Stimulated activated CD8-positive, alpha-beta memory T cell treated with anti-CD3 and anti-CD28 coated beads, Interleukin-7, amount 100 ng/mL, for 4 hours (primary cell): ENCODE measurements around the gene G2E3.
"Not testable (repeated sequence)": the region's sequence is repeated elsewhere in the genome, so short reads cannot be mapped to it uniquely, and the experiment has no call there.

ENCODE experiments used
- DNase-seq, 2 donors: peaks; one replicate each; pipeline ENCODE4 v3.0.0-alpha.2; 2020; ENCODE audit warnings: low read depth in 2 of 2

Gene G2E3, protein sequence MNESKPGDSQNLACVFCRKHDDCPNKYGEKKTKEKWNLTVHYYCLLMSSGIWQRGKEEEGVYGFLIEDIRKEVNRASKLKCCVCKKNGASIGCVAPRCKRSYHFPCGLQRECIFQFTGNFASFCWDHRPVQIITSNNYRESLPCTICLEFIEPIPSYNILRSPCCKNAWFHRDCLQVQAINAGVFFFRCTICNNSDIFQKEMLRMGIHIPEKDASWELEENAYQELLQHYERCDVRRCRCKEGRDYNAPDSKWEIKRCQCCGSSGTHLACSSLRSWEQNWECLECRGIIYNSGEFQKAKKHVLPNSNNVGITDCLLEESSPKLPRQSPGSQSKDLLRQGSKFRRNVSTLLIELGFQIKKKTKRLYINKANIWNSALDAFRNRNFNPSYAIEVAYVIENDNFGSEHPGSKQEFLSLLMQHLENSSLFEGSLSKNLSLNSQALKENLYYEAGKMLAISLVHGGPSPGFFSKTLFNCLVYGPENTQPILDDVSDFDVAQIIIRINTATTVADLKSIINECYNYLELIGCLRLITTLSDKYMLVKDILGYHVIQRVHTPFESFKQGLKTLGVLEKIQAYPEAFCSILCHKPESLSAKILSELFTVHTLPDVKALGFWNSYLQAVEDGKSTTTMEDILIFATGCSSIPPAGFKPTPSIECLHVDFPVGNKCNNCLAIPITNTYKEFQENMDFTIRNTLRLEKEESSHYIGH

DNA sequence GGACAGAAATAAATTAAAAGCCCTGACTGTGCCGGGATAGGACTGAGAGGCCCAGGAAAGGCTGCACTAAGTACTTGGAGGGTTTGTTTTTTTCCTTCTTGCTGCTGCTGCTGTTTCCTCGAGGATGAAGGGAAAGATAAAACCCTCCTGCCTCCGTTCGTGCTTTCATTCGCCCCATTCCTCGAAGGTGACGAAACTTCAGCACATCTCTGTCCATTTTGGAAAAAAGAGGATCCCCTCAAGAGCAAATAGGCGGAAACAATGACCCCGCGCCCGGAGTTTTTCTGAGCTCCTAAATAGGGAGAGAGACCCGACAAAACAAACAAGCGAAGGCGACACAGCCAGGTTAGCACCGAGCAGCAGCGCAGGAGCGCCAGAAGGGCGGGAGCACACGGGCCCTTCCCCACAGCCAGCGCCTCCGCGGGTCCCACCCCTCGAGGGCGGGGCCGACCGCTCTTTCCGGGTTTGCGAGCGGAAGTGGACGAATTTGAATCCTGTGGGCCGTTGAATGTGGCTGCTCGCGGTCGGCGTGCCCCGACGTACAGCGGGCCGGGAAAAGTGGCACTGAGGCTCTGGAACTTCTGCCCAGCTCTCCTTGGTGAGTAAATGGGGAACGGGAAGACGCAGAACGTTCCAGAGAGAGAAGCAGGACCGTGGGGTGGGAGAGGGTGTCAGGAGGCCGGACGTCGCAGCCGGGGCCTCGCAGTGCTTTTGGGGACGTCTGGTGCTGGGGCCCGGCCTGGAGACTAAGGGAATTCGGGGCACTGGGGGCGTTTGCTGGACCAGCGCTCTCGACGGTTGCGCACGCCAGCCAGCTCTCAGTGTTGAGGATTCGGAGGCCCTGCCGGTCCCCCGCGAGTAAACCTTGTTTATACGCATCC lies at the start of gene G2E3:
TSS of gene G2E3 (plus strand) at position 484 of the 881 bp plus-strand sequence. CDS start 21,922 bp downstream, outside the sequence.
- DNase-seq = peak; percentile 75 to 81

- no peak for DNase-seq
Observed at GRCh38 chr14:30517737-30518136, 41.2 kb upstream of the G2E3 start.

DNA sequence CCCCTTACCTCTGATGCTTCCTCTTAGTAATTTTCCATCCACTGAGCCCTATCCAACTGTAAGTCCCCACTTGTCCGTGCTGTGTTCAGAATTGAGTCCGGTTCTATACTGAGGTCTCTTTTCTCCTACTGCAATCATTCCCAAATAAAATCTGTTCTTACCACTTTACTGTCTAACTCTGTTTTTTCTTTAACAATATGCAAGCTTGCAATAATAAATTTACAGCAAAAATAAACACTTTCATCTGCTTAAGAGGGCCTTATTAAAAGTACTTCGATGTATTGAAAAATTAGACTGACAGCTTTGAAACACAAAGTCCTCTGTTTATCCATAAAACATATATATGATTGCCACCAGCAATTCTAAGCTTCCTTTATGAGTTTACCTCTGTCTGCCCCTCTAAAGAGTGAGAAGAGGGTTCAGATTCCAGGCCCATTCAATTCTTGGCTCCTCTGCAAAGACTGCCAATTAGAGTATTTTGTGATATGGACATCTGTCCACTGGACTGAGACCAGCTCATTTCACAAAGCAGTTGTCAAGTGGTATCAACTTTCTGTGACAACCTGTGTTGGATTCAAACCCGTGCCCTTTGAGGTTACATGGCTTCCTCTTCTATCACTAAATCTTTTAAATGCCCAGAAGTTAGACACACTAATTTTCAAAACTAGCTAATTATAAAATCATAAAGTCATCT lies 39.9 kb upstream of the G2E3 start:
- DNase-seq = no peak

GRCh38 chr14:30519961-30520360 lies 39.0 kb upstream of the G2E3 start:
- DNase-seq = no peak

- DNase-seq = no peak
Observed at GRCh38 chr14:30520536-30520935, 38.4 kb upstream of the G2E3 start.

DNA sequence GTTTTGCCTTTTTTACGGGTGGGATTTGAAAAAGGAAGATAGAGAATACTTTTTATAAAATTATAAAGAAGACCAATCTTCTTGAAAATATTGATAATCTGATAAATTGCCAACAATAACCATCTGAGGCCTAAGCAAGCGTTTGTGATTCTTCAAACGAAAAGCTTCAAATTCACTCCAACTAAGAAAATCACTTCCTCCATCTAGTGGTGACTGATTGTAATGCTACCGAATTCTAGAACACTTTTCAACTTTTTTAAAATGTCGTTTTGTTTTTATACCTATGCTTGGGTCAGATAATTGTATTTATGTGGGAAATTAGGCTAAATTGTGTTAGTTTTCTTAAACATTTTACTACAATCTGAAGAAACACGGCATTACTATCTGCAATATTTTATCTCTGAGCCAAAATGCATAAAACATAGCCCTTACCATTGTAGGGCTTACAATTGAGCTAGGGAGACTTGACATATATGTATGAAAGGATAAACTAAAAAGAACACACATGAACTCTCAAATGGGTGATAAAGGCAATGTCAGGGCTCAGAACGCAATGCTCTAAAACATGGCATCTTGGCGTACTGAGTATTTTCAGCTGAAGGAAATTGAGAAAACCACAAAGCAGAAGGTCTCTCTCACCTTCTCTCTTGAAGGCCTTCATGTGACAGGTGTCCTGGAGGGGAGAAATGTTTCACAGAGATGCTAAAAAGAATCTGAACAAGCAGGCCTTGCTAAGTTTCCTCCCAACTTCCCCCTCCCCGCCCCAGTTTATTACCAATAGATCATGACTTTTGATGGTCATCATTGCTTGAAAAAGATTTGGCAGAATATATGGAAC lies 36.8 kb upstream of the G2E3 start:
- no peak for DNase-seq

- no peak for DNase-seq
Observed at GRCh38 chr14:30525833-30526232, 33.1 kb upstream of the G2E3 start.

- no peak for DNase-seq
Observed at GRCh38 chr14:30527196-30527595, 31.8 kb upstream of the G2E3 start.

- no peak for DNase-seq
Observed at GRCh38 chr14:30528119-30528518, 30.8 kb upstream of the G2E3 start.

DNA sequence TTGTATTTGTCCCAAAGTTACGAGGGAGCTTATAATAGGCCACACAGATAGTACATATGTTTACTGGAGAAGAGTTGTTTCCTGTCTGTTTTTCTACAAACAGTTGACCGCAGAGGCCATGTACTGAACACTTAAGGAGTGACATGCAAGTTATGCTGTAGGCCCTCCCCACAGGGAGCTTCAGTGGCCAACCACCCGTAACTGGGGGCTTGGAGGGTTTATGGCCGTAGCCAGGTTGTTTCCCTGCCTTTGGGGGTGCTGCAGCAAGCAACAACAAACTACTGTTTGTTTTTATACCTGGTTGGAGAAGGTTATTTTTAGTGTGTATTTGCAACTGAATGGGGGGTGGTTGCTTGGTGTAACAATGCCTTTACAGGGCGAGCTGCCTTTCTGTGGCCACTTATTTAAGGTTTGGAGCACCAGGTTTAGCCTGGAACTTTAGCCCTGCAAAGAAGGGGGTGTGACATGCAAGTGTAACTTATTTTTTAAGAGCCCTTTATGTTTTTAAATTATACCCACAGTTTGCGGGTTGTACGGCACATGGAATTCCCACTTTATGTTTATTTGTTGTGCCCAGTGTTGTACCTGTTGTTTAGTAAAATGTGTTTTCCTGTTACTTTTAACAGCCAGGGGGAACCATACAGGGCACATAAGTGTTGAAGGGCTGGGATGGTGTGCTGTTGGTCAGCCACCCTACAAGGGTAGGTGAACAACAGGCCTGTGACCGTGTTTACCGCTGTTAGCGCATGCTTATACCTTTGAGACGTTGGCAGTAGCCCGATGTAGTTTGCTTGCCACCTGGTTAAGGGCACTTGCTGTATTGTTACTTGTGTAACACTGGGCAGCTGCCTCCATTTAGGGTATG lies 29.9 kb upstream of the G2E3 start:
- no peak for DNase-seq

DNA sequence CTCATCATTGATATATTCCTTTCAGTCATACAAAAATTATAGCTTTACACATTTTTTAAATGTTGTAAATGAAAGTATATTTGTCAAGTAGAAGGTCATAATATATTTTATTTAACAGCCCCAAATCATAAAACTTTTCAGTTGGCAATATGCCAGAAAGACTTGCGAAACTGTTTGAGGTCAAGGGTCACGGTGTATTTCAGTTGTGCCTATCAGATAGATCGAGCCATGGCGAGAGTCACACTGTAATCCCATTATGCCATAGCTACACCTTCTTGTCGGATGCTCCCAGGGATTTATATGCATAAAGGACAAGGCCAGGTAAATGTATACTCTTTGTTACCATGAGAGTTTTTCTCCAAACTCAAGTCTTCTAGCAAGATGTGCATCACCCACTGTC lies 26.7 kb upstream of the G2E3 start:
- no peak for DNase-seq

DNA sequence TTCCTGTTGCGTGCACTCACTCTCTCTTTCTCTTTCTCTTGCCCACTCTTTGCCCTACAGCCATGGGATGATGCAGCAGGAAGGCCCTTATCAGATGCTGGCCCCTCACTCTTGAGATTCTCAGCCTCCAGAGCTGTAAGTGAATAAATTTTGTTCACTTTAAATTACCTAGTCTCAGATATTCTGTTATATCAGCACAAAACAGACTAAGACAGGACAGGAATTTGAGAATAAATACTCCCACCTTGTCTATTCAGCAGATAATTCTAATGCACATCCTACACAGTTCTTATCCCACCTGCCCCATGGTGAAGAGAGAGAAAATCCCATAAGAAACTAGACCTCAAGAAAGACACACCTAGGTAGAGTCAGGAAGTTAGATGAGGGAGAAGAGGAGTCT lies 25.8 kb upstream of the G2E3 start:
- DNase-seq = no peak

DNA sequence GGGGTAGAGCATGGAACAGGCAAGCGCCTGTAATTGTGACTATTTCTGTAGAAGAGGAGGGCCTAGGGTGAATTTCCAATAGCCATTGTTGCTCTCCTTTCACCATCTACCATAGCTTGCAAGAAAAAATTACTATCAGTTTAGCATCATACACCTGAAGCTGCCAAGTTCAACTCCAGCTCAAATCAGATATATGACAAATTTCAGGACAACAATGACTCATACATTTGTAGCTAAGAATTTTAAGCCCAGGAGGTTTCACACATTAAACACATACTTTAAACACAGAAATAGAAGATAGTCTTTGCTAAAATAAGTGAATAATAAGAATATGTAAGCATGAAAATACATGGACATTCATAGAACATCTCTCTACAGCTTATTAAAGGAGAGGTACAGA lies 17.6 kb upstream of the G2E3 start:
- no peak for DNase-seq

DNA sequence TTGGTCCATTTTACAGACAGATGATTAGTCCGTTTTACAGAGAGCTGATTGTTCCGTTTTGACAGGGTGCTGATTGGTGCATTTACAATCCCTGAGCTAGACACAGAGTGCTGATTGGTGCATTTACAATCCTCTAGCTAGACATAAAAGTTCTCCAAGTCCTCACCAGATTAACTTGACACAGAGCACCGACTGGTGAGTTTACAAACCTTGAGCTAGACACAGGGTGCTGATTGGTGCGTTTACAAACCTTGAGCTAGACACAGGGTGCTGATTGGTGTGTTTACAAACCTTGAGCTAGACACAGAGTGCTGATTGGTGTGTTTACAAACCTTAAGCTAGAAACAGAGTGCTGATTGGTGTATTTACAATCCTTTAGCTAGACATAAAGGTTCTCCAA lies 12.2 kb upstream of the G2E3 start:
- not testable (repeated sequence) for DNase-seq

GRCh38 chr14:30547388-30548048 lies 11.4 kb upstream of the G2E3 start:
- no peak for DNase-seq

DNA sequence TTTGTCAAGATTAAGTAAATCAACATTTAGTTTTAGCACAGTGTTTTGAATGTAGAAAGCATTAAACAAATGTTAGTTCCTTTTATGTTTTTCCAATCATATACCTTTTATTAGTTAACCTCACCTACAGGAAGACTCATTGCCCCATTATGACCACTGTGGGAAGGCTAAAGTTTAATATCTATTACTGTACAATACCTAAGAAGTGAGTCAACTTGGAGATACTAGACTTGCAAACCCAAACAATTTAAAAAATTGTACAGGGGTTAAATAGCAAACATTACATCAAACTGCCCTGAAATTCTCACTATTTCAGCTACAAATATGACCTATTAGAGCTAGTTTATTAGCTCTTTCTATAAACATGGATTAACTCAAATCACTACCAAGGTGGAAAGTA lies 8.6 kb upstream of the G2E3 start:
- DNase-seq = no peak

- no peak for DNase-seq
Observed at GRCh38 chr14:30551460-30551859, 7.5 kb upstream of the G2E3 start.

- no peak for DNase-seq
Observed at GRCh38 chr14:30553311-30553989, 5.5 kb upstream of the G2E3 start.

DNA sequence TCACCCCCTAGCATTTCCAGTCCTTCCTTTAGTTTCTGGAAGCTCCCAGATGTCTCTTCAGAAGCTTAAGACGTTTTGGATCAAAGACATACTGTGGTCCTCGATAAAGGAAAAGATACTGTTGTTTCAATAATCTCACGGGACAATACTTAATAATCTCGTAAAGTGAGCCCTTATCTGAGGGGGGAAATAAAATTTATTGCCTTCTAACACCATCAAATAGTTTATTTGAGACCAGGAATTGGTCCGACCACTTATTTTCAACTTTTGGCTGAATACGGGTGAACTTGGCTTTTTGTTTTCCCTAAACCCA lies 640 bp upstream of the G2E3 start:
- DNase-seq = no peak
